ENCODE measurements around the gene ZNF594.
"Not testable (repeated sequence)": the region's sequence is repeated elsewhere in the genome, so short reads cannot be mapped to it uniquely, and the experiment has no call there.

The ZNF594 gene

DNA sequence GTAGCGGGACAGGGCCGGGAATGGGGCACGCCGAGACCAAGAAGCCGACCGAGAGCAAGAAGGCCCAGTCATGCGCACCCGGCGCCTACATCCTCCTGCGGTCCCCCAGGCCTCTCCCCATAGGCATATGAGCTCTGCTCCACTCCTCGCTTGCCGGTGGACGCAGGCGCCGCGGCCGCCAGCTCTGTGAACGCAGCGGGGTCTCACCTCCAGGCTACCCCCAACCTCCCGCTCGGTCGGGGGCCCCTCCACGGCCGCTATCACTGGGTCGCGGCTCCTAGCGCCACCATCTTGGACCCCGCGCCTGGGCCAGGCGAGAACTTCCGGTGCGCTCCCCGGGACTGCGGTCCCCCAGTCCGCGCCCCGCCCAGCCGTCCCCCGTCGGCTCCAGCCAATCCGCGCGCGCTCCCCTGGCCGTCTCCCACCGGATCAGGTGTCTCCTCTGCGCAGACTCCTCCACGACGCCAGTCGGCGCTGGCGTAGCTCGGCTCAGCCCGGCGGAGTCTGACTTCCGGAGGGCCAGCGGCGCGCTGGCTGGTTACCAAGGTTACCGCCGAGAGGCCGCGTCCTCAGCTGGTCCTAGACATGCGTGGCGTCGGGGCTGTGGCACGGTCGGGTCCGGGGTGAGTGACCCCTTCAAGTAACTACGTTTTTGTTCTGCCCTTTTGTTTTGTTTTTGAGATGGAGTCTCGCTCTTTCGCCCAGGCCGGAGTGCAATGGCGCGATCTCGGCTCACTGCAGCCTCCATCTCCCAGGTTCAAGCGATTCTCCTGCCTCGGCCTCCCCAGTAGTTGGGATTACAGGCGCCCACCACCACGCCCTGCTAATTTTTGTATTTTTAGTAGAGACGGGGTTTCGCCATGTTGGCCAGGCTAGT is at the start of gene ZNF594:
Gene ZNF594 (minus strand): TSS at position 328 of the 877 bp plus-strand sequence. CDS start 7,612 bp downstream, outside the sequence.
- peak within 1 kb of the TSS; percentile 76 for H3K4me3 ChIP-seq (replicated peaks; ENCODE audit: low read depth, low read length)
- DNase-seq (ENCODE audit: extremely low read depth, low read depth) = peak; percentile 81
- TF ChIP-seq, protein P1, sequence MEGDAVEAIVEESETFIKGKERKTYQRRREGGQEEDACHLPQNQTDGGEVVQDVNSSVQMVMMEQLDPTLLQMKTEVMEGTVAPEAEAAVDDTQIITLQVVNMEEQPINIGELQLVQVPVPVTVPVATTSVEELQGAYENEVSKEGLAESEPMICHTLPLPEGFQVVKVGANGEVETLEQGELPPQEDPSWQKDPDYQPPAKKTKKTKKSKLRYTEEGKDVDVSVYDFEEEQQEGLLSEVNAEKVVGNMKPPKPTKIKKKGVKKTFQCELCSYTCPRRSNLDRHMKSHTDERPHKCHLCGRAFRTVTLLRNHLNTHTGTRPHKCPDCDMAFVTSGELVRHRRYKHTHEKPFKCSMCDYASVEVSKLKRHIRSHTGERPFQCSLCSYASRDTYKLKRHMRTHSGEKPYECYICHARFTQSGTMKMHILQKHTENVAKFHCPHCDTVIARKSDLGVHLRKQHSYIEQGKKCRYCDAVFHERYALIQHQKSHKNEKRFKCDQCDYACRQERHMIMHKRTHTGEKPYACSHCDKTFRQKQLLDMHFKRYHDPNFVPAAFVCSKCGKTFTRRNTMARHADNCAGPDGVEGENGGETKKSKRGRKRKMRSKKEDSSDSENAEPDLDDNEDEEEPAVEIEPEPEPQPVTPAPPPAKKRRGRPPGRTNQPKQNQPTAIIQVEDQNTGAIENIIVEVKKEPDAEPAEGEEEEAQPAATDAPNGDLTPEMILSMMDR (IDR thresholded peaks at IDR 0.05; ENCODE audit: low read depth, low read length, missing control alignments) = peak; percentile 72

DNA sequence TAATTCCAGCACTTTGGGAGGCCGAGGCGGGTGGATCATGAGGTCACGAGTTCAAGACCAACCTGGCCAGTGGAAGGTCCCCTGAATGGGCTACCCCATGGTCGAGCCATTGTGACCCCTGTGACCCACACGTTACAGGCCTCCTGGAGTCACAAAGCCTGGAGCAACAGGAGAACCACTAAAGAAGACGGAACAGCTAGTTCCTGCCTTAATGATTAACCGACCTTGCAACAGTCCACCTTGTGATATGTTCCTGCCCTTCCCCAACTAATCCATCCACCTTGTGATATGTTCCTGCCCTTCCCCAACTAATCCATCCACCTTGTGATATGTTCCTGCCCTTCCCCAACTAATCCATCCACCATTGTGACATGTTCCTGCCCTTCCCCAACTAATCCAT is 48.1 kb upstream of the ZNF594 start:
- not testable (repeated sequence) for DNase-seq (ENCODE audit: extremely low read depth, low read depth); H3K4me3 ChIP-seq (replicated peaks; ENCODE audit: low read depth, low read length)

DNA sequence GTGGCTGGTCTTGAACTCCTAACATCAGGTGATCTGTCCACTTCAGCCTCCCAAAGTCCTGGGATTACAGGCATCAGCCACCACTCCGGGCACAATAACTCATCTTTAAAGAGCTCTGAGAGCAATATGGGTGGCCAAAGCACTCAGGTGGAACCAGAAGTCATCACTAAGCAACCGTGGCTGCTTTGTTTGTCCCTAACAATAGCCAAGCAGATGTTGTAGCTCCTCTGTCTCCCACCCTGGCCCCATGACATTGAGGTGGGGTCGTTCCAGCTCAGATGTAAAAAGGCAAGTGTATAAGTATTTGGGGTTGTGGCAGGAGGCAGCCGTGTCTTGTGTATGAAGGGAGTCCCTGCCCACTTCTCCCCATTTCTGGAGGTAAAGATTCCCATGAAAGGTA is 46.7 kb upstream of the ZNF594 start:
- DNase-seq (ENCODE audit: extremely low read depth, low read depth) = no peak

DNA sequence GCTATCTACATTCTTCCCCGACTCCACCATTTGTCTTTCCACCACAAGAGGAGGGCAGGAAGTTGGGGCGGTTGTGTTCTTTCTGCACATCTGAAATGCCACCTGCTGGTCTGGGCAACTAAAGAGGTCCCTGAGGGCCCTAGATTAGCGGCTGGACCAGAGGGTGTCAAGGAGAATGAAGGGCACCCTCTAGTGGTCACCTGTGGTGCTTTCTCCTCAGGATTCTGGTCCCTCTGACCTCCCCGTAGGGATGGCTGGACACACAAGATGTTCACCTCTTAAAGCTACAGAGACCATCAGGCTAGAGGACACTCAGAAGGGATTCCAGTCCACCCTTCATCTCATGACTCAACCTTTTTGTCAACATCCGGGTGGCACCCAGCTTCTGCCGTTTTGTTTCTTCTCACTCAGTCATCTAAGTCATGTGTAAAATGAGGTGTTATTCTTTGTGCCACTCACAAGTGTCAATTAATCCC is 45.9 kb upstream of the ZNF594 start:
- no peak overlapping the region for H3K4me3 ChIP-seq (replicated peaks; ENCODE audit: low read depth, low read length)
- TF ChIP-seq, protein P1 (IDR thresholded peaks at IDR 0.05; ENCODE audit: low read depth, low read length, missing control alignments) = peak; percentile 77
- peak; percentile 46 for DNase-seq (ENCODE audit: extremely low read depth, low read depth)

More for the DNA sequence above, 46.7 kb upstream of the ZNF594 start:
- TF ChIP-seq, protein P1 (IDR thresholded peaks at IDR 0.05; ENCODE audit: low read depth, low read length, missing control alignments) = no peak
- no peak overlapping the region for H3K4me3 ChIP-seq (replicated peaks; ENCODE audit: low read depth, low read length)

DNA sequence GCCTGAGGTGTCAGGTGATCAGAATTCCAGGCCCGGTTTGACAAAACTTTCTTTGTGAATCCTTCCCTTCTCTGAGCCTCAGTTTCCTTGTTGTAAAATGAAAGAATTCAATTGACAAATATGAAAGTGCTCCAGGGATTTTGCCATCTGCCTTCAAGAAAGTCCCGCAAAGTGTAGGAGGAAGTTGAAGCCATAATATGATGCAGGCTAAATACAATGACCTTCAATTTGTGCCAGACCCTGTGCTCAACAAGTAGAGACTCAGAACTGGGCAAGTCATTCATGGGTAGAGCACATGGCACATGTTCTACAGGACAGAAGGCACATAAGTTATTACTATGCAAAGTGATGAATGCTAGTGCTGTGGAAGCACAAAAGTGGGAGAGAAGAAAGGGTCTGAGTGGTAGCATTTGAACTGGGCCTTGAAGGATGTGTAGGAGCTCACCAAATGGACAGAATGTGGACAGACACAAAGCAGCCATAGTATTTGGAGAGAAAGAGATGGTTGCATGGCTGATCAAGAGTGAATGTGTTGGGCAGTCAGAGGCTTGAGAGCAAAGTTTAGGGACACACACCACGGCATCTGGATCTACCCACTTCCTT is 45.4 kb upstream of the ZNF594 start:
- TF ChIP-seq, protein P1 (IDR thresholded peaks at IDR 0.05; ENCODE audit: low read depth, low read length, missing control alignments) = no peak
- DNase-seq (ENCODE audit: extremely low read depth, low read depth) = no peak
- no peak overlapping the region for H3K4me3 ChIP-seq (replicated peaks; ENCODE audit: low read depth, low read length)

DNA sequence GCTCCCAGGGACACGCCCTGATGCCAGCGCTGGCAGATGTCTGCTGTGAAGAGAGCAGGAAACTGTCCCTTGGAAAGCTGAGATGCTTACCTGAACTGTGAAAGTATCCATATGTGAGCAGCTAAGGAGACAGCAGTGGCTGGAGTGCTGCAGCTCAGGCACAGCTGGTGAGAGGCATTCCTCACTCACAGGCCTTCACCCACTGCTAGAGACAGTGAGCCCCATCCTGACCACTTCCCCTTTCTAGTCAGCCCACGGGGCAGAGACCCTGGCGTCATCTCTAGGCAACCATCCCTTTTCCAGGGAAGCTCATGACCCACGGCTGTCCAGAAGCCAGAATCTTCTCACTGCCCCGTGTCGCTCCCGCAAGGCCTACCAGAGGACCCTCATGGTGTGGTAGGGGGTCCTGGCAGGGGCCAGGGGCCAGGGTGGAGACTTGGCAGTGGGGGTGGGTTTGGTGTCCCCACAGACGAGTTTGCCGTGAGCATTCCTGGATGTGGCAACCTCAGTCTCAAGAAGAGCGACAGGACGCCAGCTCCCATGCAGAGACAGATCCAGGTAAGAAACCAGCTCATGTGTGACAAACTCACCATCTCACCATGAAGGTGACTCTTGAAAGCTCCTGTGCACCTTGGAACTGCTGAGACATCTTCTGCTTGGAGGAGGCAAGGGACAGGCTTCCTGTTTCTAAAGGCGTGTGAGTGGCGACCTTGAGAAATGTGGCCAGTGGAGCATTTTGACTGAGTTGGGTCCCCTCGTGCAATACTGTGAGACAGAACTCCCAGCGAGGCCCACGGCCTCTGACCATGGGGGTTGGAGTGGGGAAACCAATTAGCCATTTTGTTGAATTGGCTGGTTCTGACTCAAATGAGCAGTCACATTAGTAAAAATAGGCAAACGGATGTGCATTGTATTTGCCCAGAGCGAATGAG is 43.2 kb upstream of the ZNF594 start, which contains the start of gene SCIMP:
Gene SCIMP (minus strand): TSS at position 216 of the 932 bp plus-strand sequence. CDS start 105 bp downstream, at position 111.
- no peak within 1 kb of the TSS for H3K4me3 ChIP-seq (replicated peaks; ENCODE audit: low read depth, low read length)
- no peak for DNase-seq (ENCODE audit: extremely low read depth, low read depth)
- TF ChIP-seq, protein P1 (IDR thresholded peaks at IDR 0.05; ENCODE audit: low read depth, low read length, missing control alignments) = no peak

DNA sequence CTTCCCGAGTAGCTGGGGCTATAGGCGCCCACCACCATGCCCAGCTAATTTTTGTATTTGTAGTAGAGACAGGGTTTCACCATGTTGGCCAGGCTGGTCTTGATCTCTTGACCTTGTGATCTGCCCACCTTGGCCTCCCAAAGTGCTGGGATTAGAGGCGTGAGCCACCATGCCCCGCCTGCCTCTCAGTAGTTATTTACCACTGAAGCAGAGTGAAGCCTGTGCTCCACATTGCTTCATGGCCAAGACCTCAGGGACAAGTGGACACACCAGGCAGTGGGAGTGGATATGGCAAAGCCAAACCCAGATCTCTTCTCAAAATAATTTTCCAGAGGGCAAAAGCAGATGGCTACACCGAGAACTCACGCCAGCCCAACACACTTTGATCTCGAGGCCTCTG is 41.8 kb upstream of the ZNF594 start:
- not testable (repeated sequence) for H3K4me3 ChIP-seq (replicated peaks; ENCODE audit: low read depth, low read length); DNase-seq (ENCODE audit: extremely low read depth, low read depth)

Measured in HFF-Myc (cell line).